A673 (cell line): Measurements from ENCODE around the gene KLC3.

Experiments used
- EZH2 ChIP-seq: fragments of 200-600 bp; sonication (generic); IDR thresholded peaks from 2 replicates; pipeline ENCODE4 v1.6.1; 2017; ENCODE audit warnings: borderline replicate concordance, low read depth, mild to moderate bottlenecking, mixed read lengths, antibody characterized with exemption, low read length; ENCODE audit not compliant: poor library complexity, severe bottlenecking
- TF ChIP-seq, protein P1 (sequence below): fragments of 300-800, 200-600 bp; sonication (generic); conservative IDR thresholded peaks from 2 replicates; pipeline ENCODE4 v1.5.1; 2017; ENCODE audit warnings: low read depth, mild to moderate bottlenecking, antibody characterized with exemption, low read length, moderate library complexity, mixed read lengths

DNA sequence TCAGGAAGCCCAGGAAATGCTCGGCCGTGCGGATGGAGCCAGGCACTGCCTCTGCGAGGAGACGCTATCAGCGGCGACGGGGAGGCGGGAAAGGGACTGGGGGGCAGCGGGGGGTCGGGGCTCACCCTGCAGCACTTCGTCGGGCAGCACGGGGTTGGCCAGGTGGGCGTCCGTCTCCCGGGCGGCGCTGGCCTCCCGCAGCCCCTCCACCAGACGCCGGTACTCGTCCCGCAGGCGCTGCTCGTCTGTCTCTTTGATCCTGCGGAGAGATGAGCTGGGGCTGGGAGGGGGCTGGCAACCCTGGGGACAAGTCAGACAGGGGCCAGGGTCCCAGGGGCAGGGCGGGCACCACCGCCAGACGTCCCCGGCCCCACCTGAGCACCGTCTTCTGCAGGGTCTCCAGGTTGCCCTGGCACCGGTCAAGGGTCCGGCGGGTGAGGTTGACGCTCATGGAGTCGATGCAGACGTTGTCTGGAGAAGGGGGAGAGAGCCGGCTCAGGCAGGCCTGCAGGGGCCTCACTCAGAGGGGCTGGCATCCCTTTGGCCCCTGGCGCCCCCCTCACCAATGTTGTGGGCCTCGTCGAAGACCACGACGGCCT, 23.4 kb downstream of the KLC3 start:
- TF ChIP-seq, protein P1, sequence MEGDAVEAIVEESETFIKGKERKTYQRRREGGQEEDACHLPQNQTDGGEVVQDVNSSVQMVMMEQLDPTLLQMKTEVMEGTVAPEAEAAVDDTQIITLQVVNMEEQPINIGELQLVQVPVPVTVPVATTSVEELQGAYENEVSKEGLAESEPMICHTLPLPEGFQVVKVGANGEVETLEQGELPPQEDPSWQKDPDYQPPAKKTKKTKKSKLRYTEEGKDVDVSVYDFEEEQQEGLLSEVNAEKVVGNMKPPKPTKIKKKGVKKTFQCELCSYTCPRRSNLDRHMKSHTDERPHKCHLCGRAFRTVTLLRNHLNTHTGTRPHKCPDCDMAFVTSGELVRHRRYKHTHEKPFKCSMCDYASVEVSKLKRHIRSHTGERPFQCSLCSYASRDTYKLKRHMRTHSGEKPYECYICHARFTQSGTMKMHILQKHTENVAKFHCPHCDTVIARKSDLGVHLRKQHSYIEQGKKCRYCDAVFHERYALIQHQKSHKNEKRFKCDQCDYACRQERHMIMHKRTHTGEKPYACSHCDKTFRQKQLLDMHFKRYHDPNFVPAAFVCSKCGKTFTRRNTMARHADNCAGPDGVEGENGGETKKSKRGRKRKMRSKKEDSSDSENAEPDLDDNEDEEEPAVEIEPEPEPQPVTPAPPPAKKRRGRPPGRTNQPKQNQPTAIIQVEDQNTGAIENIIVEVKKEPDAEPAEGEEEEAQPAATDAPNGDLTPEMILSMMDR, result no peak
- TF ChIP-seq EZH2, result no peak
